Gastrocnemius medialis (tissue), 4 donors: ENCODE measurements around the gene MEOX2. TPM values are rescaled to one million over a fixed set of nuclear protein-coding genes. Genes with fewer than 3 reads are reported as not detected.

Experiments
- ATAC-seq, 2 donors: fragments of 150-250 bp; one replicate each; pipeline ENCODE4 v1.9.1; 2016
- DNase-seq, 2 donors: peaks; one replicate each; pipeline ENCODE4 v3.0.0-alpha.2; 2019
- H3K27ac ChIP-seq, 4 donors: fragments of 200-600 bp; sonication (generic); 1 replicate in 1 of 4; 2 replicates in 3 of 4; pipeline ENCODE4 v1.5.1; 2016 to 2018; ENCODE audit warnings: mild to moderate bottlenecking in 2 of 4, moderate library complexity in 1 of 4
- H3K27me3 ChIP-seq, 3 donors: fragments of 200-600 bp; sonication (generic) in 2 of 3; 1 replicate in 1 of 3; 2 replicates in 2 of 3; pipeline versions ENCODE4 v1.5.1 to v1.6.0; 2016 to 2019; ENCODE audit warnings: mild to moderate bottlenecking in 1 of 3, moderate library complexity in 1 of 3
- H3K36me3 ChIP-seq, 2 donors: fragments of 200-600 bp; sonication (generic) in 1 of 2; one replicate each; pipeline ENCODE4 v1.5.1; 2017 to 2018
- H3K4me1 ChIP-seq, 2 donors: fragments of 200-600 bp; sonication (generic) in 1 of 2; one replicate each; pipeline ENCODE4 v1.5.1; 2016 to 2017; ENCODE audit warnings: mild to moderate bottlenecking in 2 of 2
- H3K4me3 ChIP-seq, 4 donors: fragments of 200-600 bp; sonication (generic) in 3 of 4; 1 replicate in 1 of 4; 2 replicates in 3 of 4; pipeline ENCODE4 v1.5.1; 2016 to 2019; ENCODE audit warnings: mild to moderate bottlenecking in 2 of 4
- H3K9me3 ChIP-seq, 3 donors: fragments of 200-600 bp; sonication (generic) in 2 of 3; 1 replicate in 1 of 3; 2 replicates in 2 of 3; pipeline ENCODE4 v1.5.1; 2016 to 2019
- POLR2A ChIP-seq, 2 donors: fragments of 450-650 bp; IDR thresholded peaks; one replicate each; pipeline ENCODE4 v1.6.1; 2017; ENCODE audit warnings: antibody characterized with exemption in 2 of 2, mild to moderate bottlenecking in 2 of 2, moderate library complexity in 2 of 2
- in situ Hi-C, 4 donors: fragments of 200-750 bp; cut with MboI; loops; one replicate each; pipeline versions ENCODE4 v1.15.0 to v1.8.0; 2017; ENCODE audit warnings: low sequenced_read_pairs in 4 of 4
- intact Hi-C: fragments of 100-400 bp; cut with DNase I; formaldehyde crosslinking; loops from one replicate; pipeline ENCODE4 v1.15.1; 2023; ENCODE audit warnings: low total_unique reads
- total RNA-seq, 4 donors: library from RNA; depleted of rRNA; stranded (reverse); fragments of >200 nt; gene quantifications; one replicate each; pipeline versions ENCODE4 v1.1.0 to v1.2.3, GENCODE V29; 2016
- TF ChIP-seq, protein P1 (sequence below), 5 experiments: fragments of 450-650 bp in 3 of 5; fragments of 200-600 bp in 2 of 5; sonication (generic) in 2 of 5; IDR thresholded peaks in 4 of 5; conservative IDR thresholded peaks in 1 of 5; 1 replicate in 4 of 5; 2 replicates in 1 of 5; pipeline ENCODE4 v1.5.1; 2016 to 2019; ENCODE audit warnings: antibody characterized with exemption in 5 of 5, mild to moderate bottlenecking in 3 of 5, moderate library complexity in 3 of 5

MEOX2 gene
- 10 to 100 TPM in 1 of 4 donors, 1 to 10 TPM in 3; 4.3 to 16.2 (median 7.3) TPM for total RNA-seq

DNA sequence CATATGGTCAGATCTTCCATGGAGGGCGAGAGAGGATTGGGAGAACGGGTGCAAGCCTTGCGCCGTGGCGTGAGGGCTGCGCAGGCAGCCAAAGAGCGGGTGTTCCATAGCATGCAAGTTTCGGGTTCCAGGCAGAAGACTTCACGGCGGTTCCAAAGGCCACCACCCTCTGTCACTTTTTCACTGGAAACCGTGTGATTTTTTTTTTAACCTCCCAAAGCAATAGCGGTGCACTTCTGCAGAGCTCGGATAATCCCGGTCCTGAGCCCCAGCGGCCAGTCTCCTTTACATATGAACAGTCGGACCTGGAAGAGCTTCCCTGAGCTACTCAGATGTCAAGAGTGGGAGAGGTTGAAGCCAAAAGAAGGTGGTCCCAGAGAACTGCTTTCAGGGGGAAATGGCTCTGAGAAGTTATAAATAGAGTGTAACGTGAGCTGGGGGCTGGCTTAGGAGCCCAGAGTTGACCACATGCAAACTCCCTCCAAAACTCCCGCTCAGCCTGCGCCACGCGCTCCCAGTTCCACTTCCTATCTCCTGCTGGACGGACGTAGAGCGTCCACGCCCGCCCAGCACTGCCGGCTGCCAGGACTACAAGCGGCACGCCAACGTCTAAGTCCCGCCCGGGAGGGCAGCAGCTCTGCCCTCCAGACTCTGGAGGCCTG lies at the start of gene MEOX2:
MEOX2 (minus strand) TSS at position 389 of the 662 bp plus-strand sequence; CDS start at position 108, 281 bp downstream.
- Histone ChIP-seq H3K27me3 (peaks cover 8 to 46% (median 44%) of the 10 kb centered on the region in 3 donors), H3K9me3 (no peaks in the 10 kb centered on the region), H3K36me3 (no peaks in the 10 kb centered on the region), H3K27ac (peak within 1 kb of the TSS; percentile 83 to 86 (median 84)), H3K4me3 (peak within 1 kb of the TSS; percentile 58 to 70 (median 64)), H3K4me1 (no peaks in the 10 kb centered on the region)
- TF ChIP-seq, protein P1, sequence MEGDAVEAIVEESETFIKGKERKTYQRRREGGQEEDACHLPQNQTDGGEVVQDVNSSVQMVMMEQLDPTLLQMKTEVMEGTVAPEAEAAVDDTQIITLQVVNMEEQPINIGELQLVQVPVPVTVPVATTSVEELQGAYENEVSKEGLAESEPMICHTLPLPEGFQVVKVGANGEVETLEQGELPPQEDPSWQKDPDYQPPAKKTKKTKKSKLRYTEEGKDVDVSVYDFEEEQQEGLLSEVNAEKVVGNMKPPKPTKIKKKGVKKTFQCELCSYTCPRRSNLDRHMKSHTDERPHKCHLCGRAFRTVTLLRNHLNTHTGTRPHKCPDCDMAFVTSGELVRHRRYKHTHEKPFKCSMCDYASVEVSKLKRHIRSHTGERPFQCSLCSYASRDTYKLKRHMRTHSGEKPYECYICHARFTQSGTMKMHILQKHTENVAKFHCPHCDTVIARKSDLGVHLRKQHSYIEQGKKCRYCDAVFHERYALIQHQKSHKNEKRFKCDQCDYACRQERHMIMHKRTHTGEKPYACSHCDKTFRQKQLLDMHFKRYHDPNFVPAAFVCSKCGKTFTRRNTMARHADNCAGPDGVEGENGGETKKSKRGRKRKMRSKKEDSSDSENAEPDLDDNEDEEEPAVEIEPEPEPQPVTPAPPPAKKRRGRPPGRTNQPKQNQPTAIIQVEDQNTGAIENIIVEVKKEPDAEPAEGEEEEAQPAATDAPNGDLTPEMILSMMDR (IDR thresholded peaks at IDR 0.05 in 4 of 5, conservative IDR thresholded peaks at IDR 0.05 in 1 of 5): no peak
- peak; percentile 61 to 84 for TF ChIP-seq POLR2A (IDR thresholded peaks at IDR 0.05)
- intact Hi-C loops (loop anchor here (2.0 to 5.0 kb wide), 2 partner anchors 129 to 378 kb away; no protein-coding TSS in a partner anchor), in situ Hi-C loops (loop anchor here in 2 of 4 donors (10.0 to 25.0 kb wide), 2 partner anchors 376 to 378 kb away; no protein-coding TSS in a partner anchor)
- peak; percentile 55 to 75 for DNase-seq
- ATAC-seq: peak; percentile 75

DNA sequence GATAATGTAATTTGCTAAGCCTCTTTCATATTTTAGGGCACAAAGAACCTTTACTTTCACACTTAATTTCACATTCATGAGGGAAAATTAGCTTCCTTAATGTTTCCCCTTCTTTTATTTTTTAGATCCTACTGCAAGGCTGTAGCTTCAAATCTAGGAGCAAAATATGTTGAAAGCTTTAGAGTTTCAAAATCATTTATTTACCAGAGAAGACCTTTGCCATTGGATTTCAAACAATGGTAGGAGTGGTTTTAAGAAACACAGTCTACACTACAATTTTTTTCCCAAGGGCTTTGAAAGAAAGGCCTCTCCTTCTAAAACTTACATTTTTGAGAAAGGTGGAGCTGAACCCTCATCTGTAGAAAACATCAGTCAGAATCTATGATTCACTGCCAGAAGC lies 43.3 kb upstream of the MEOX2 start:
- intact Hi-C loops: loop anchor here (10.0 kb wide), 1 partner anchor 405 kb away; no protein-coding TSS in a partner anchor
- H3K36me3 ChIP-seq: no peaks in the 10 kb centered on the region
- no peak overlapping the region for H3K4me3 ChIP-seq
- H3K27ac ChIP-seq: peak overlapping the region in 1 of 4 donors; percentile 8
- DNase-seq (no peak), ATAC-seq (no peak)
- H3K4me1 ChIP-seq: no peaks in the 10 kb centered on the region
- H3K27me3 ChIP-seq: no peaks in the 10 kb centered on the region
- no peaks in the 10 kb centered on the region for H3K9me3 ChIP-seq
- no peak for TF ChIP-seq POLR2A (IDR thresholded peaks at IDR 0.05)
- TF ChIP-seq, protein P1 (IDR thresholded peaks at IDR 0.05 in 4 of 5, conservative IDR thresholded peaks at IDR 0.05 in 1 of 5): no peak
- in situ Hi-C loops: loop anchor here in 2 of 4 donors (10.0 kb wide), 2 partner anchors 405 to 425 kb away; no protein-coding TSS in a partner anchor

DNA sequence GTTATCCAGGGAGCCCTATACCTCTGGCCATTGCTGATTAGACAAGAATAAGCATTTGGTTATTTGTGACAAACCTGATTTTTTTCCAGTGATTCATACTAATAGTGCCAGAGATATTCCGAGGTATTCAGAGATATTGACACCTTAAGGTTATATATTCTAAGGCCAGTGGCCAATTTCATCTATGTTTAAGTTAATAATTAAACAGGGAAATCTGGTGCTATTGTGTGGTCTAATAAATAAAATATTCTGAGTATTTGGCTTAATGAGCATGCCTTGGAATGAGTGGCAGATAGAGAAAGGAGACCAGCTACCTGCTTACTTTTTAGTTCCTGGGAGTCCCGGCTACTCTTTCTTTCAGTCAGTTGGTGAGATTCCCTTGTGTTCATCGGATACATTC lies 38.6 kb upstream of the MEOX2 start:
- in situ Hi-C loops (loop anchor here in 2 of 4 donors (10.0 kb wide), 2 partner anchors 400 to 420 kb away; no protein-coding TSS in a partner anchor), intact Hi-C loops (loop anchor here (10.0 kb wide), 1 partner anchor 400 kb away; no protein-coding TSS in a partner anchor)
- no peak overlapping the region for H3K27ac ChIP-seq
- ATAC-seq: no peak
- no peak for TF ChIP-seq POLR2A (IDR thresholded peaks at IDR 0.05)
- TF ChIP-seq, protein P1 (IDR thresholded peaks at IDR 0.05 in 4 of 5, conservative IDR thresholded peaks at IDR 0.05 in 1 of 5): no peak
- no peaks in the 10 kb centered on the region for H3K9me3 ChIP-seq
- H3K27me3 ChIP-seq: no peaks in the 10 kb centered on the region
- H3K4me3 ChIP-seq: no peak overlapping the region
- no peak for DNase-seq
- H3K36me3 ChIP-seq: no peaks in the 10 kb centered on the region
- peaks cover 0 to 3% of the 10 kb centered on the region in 2 donors for H3K4me1 ChIP-seq

DNA sequence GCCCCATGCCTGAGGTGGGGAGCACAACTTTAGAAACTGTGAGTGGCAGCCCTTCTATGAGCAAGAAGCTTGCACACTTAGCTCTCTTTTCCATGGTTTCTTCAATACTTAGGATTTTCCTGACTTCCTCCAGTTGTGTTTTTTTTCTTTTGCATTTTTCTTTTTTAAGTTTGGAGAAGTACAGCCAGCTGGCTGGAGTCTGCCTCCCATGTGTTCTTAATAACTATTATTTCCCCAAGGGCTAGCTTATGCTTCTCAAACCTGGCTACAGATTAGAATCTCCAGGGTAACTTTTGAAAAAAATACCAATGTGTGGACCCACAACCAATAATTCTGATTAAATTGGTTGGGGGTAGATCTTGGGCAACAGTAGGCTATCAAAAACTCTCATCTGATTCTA lies 37.4 kb upstream of the MEOX2 start:
- Histone ChIP-seq H3K4me1 (peaks cover 0 to 3% of the 10 kb centered on the region in 2 donors), H3K27ac (peak overlapping the region in 1 of 4 donors; percentile 9), H3K27me3 (no peaks in the 10 kb centered on the region), H3K9me3 (no peaks in the 10 kb centered on the region), H3K4me3 (no peak overlapping the region), H3K36me3 (no peaks in the 10 kb centered on the region)
- in situ Hi-C loops (loop anchor here (10.0 to 25.0 kb wide), 3 partner anchors 399 to 419 kb away; no protein-coding TSS in a partner anchor), intact Hi-C loops (loop anchor here (10.0 kb wide), 1 partner anchor 399 kb away; no protein-coding TSS in a partner anchor)
- DNase-seq: no peak
- TF ChIP-seq, protein P1 (IDR thresholded peaks at IDR 0.05 in 4 of 5, conservative IDR thresholded peaks at IDR 0.05 in 1 of 5): no peak
- no peak for TF ChIP-seq POLR2A (IDR thresholded peaks at IDR 0.05)
- ATAC-seq: no peak
